ENCODE measurements around the gene BLNK.
"Not testable (repeated sequence)": the region's sequence is repeated elsewhere in the genome, so short reads cannot be mapped to it uniquely, and the experiment has no call there.

Gene BLNK

GRCh38 chr10:96271016-96271815 lies at the start of gene BLNK:
Gene BLNK, minus strand, starts transcription at chr10:96271569. Its CDS starts 171 bp downstream, at chr10:96271398.
- DNase-seq = no peak

- DNase-seq = no peak
Measured at GRCh38 chr10:96319754-96320474, 48.5 kb upstream of the BLNK start.

GRCh38 chr10:96317067-96317833 lies 45.9 kb upstream of the BLNK start:
- DNase-seq = no peak

- no peak for DNase-seq
Measured at GRCh38 chr10:96313344-96313743, 42.0 kb upstream of the BLNK start.

GRCh38 chr10:96311180-96311715 lies 39.9 kb upstream of the BLNK start:
- no peak for DNase-seq

GRCh38 chr10:96310321-96310669 lies 38.9 kb upstream of the BLNK start:
- no peak for DNase-seq

GRCh38 chr10:96309628-96310320 lies 38.4 kb upstream of the BLNK start:
- no peak for DNase-seq

GRCh38 chr10:96308854-96309253 lies 37.5 kb upstream of the BLNK start:
- not testable (repeated sequence) for DNase-seq

- no peak for DNase-seq
Measured at GRCh38 chr10:96306516-96306915, 35.1 kb upstream of the BLNK start.

GRCh38 chr10:96305019-96305418 lies 33.6 kb upstream of the BLNK start:
- DNase-seq = no peak

- DNase-seq = no peak
Measured at GRCh38 chr10:96304230-96304629, 32.9 kb upstream of the BLNK start, which contains the start of gene DNTT. Gene DNTT, plus strand, starts transcription at chr10:96304434. Its CDS starts 64 bp downstream, at chr10:96304498.

GRCh38 chr10:96301616-96302015 lies 30.2 kb upstream of the BLNK start:
- no peak for DNase-seq

- no peak for DNase-seq
Measured at GRCh38 chr10:96299383-96299782, 28.0 kb upstream of the BLNK start.

- DNase-seq = no peak
Measured at GRCh38 chr10:96298362-96298761, 27.0 kb upstream of the BLNK start.

- no peak for DNase-seq
Measured at GRCh38 chr10:96297486-96297885, 26.1 kb upstream of the BLNK start.

GRCh38 chr10:96295475-96295874 lies 24.1 kb upstream of the BLNK start:
- no peak for DNase-seq

GRCh38 chr10:96292971-96293920 lies 21.9 kb upstream of the BLNK start:
- no peak for DNase-seq

- no peak for DNase-seq
Measured at GRCh38 chr10:96290368-96291133, 19.2 kb upstream of the BLNK start.

- no peak for DNase-seq
Measured at GRCh38 chr10:96289218-96289910, 18.0 kb upstream of the BLNK start.

GRCh38 chr10:96288151-96288621 lies 16.8 kb upstream of the BLNK start:
- DNase-seq = no peak
